ENCODE results near the gene LRBA.

DNA sequence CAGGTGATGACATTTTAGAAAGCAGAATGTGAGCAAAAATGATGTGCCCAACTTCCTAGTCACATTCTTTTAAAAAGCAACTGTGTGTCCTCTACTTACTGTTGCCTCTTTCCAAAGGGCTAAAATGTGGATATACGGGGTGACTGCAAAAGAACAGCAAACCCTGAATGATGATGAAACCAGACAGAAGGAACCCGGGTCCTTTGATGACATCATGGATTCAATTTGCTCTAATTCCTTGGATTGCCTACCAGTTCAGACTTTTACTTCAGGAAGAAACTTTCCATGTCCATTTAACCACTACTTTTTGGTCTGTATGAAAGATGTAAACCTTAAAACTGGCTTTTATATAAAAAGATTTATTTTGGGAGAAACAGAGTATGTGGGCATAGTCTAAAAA lies 624.0 kb downstream of the LRBA start:
- TF ChIP-seq, protein P1, sequence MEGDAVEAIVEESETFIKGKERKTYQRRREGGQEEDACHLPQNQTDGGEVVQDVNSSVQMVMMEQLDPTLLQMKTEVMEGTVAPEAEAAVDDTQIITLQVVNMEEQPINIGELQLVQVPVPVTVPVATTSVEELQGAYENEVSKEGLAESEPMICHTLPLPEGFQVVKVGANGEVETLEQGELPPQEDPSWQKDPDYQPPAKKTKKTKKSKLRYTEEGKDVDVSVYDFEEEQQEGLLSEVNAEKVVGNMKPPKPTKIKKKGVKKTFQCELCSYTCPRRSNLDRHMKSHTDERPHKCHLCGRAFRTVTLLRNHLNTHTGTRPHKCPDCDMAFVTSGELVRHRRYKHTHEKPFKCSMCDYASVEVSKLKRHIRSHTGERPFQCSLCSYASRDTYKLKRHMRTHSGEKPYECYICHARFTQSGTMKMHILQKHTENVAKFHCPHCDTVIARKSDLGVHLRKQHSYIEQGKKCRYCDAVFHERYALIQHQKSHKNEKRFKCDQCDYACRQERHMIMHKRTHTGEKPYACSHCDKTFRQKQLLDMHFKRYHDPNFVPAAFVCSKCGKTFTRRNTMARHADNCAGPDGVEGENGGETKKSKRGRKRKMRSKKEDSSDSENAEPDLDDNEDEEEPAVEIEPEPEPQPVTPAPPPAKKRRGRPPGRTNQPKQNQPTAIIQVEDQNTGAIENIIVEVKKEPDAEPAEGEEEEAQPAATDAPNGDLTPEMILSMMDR (IDR thresholded peaks at IDR 0.05; ENCODE audit: low read length) = no peak
- TF ChIP-seq EZH2 (IDR thresholded peaks at IDR 0.05; ENCODE audit: borderline replicate concordance, low read length) = no peak

Measured in OCI-LY1 (cell line).